GM19372 (cell line): Measurements from ENCODE around the gene N4BP2.
"Not testable (repeated sequence)": the region's sequence is repeated elsewhere in the genome, so short reads cannot be mapped to it uniquely, and the experiment has no call there.

Experiments
- ATAC-seq: cut with Tn5 transposase; IDR thresholded peaks from one replicate; pipeline ENCODE4 v1.9.1; 2021; ENCODE audit warnings: mild to moderate bottlenecking, low read depth, moderate library complexity; ENCODE audit not compliant: unreplicated experiment

Gene N4BP2

GRCh38 chr4:40056716-40057585, at the start of gene N4BP2:
N4BP2 (plus strand) TSS chr4:40056850; CDS start chr4:40097341, 40,491 bp downstream.
- peak; percentile 46 for ATAC-seq

- no peak for ATAC-seq
Measured at GRCh38 chr4:40016007-40016406, 40.6 kb upstream of the N4BP2 start.

- no peak for ATAC-seq
Measured at GRCh38 chr4:40020221-40020620, 36.4 kb upstream of the N4BP2 start.

DNA sequence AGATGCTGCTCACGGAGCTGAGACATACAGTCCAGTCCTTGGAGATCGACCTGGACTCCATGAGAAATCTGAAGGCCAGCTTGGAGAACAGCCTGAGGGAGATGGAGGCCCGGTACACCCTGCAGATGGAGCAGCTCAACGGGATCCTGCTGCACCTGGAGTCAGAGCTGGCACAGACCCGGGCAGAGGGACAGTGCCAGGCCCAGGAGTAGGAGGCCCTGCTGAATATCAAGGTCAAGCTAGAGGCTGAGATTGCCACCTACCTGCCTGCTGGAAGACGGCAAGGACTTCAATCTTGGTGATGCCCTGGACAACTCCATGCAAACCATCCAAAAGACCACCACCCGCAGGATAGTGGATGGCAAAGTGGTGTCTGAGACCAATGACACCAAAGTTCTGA, 35.5 kb upstream of the N4BP2 start:
- ATAC-seq = not testable (repeated sequence)

- ATAC-seq = not testable (repeated sequence)
Measured at GRCh38 chr4:40024049-40024448, 32.6 kb upstream of the N4BP2 start.

DNA sequence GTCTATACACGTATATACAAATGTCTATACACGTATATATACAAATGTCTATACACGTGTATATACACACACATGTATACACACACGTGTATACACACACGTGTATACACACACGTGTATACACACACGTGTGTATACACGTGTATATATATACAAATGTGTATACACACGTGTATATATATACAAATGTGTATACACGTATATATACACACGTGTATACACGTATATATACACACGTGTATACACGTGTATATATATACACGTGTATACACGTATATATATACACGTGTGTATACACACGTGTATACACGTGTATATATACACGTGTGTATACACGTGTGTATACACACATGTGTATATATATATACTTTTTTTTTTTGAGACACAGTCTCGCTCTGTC, 23.9 kb upstream of the N4BP2 start:
- no peak for ATAC-seq

DNA sequence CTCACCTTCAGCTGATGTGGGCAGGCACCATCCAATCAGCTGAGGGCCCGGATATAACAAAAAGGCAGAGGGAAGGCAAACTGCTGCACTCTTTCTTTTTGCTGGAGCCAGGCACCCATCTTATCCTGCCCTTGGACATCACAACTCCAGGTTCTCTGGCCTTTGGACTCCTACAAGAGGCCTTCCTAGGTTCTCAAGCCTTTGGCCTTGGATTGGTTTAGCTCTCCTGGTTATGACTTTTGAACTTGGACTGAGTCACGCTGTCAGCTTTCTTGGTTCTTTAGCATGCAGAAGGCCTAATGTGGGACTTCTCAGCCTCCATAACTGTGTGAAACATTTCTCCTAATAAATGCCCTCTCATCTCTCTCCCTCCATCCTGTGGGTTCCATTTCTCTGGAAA, 23.0 kb upstream of the N4BP2 start:
- ATAC-seq = no peak

DNA sequence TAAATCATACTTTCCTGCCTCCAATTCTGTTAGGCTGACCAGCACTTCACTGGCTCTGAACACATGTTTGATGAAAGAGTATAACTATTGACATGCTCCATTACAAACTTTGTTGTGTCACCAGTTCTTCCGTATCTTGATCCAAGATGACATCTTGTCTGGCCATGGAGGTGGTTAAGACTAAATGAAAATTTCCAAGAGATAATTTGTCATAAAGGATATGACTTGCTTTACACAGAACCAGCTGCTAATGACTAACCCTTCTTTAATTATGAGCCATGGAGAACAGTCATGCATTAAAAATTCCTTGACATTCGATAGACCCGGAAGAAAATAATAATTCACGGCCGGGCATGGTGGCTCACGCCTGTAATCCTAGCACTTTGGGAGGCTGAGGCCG, 17.7 kb upstream of the N4BP2 start:
- no peak for ATAC-seq

- no peak for ATAC-seq
Measured at GRCh38 chr4:40040908-40041307, 15.7 kb upstream of the N4BP2 start.

DNA sequence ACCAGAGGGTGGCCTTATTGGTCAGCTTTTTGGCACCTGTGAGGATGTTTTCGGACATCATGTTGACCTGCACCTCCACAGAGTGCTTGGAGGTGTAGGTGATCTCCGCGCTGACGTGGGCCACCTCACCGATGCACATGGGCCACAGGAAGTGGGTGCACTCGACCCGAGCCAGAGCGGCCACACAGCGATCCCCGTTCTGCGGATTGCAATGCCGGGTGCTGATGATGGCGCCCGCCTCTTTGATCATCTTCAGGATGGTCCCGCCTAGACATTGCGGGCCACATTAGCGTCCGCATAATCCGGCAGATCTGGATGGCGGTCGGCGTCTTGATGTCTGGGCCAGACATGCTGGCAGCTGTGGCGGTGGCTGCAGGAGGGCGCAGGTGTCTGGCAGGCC, 12.9 kb upstream of the N4BP2 start:
- ATAC-seq = no peak

GRCh38 chr4:40046311-40046980, 10.2 kb upstream of the N4BP2 start:
- ATAC-seq = no peak

DNA sequence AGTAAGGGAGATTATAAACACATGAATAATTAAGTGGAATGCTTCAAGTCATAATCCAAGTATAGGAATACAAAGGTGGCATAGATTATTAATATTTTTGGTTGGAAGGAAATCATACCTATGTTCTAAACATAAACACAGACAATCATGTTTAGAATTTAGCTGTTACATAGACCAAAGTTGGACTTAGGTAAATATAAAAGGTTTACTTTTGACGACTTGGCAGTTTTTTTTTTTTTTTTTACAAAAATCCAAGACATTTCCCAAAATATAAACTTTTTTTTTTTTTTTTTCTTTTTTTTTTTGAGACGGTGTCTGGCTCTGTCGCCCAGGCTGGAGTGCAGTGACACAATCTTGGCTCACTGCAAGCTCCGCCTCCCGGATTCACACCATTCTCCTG, 3.5 kb upstream of the N4BP2 start:
- ATAC-seq = no peak

- no peak for ATAC-seq
Measured at GRCh38 chr4:40055511-40055862, 1.2 kb upstream of the N4BP2 start.

DNA sequence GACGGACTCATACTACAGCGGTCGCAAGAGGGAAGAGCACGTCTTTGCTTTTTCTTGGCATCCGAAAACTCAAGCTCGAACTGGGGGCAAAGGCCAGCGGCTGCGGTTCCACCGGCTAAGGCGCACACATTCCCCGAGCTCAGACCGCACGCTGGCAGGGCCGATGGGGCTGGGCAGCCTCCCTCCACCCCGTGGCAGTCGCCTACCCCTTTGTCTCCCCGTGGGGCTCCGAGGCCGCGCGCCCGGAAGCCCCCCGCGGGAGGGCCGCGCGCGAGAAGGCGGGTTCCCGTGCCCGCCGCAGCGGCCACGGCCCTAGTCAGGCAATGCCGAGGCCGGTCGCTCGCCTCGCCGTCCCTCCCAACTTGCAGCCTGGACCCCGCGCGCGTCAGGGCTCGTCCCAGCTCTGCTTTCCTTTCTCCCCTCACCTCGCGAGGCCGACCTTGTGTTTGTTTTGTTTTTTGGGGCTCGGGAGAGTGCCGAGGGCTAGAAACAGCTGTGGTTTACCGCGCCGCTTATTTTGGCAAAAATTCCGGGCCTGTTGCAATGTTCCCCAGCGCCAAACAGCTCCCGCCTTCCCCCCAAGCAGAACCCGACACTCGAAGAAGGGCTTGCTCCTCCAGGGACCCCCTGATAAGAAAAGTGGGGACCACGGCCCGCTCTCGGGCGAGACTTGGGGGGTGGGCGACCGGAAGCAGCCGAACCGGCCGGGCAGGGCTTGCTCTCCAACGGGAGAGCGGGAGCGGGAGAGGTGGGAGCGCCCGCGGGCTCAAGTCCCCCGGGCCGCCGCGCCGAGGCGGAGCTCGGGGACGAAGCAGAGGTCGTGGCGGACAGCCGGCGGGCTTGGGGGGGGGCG, 561 bp upstream of the N4BP2 start:
- no peak for ATAC-seq

DNA sequence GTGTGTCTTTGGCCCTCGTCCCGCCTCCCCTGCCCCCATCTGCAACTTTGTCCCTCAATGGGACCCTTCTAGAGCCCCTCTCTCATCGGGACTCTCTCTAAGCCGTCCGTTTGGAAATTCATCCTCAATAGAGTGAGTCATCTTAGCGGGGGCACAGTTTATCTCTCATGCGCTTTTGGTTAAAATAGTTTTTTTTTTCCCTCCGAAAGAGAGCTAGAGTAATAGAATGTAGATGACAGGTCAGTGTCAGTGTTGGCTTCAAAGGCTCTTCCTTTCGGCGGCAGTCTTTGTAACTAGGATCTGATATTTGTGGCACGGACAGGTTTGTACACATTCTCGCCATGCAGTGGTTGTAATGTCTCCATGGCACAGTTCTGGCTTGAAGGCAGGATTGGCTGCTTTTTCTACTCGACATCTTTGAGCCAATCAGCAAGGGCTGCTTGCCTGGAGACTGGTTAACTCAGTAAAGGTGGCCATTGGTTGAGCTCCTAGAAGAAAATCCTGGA, 989 bp downstream of the N4BP2 start:
- ATAC-seq = peak; percentile 65

GRCh38 chr4:40058121-40058520, 1.5 kb downstream of the N4BP2 start:
- ATAC-seq = no peak

- no peak for ATAC-seq
Measured at GRCh38 chr4:40058854-40059253, 2.2 kb downstream of the N4BP2 start.

GRCh38 chr4:40059362-40059761, 2.7 kb downstream of the N4BP2 start:
- ATAC-seq = no peak

GRCh38 chr4:40065010-40065409, 8.4 kb downstream of the N4BP2 start:
- ATAC-seq = no peak

- ATAC-seq = no peak
Measured at GRCh38 chr4:40066651-40067050, 10.0 kb downstream of the N4BP2 start.

- ATAC-seq = no peak
Measured at GRCh38 chr4:40070387-40070786, 13.7 kb downstream of the N4BP2 start.
